IMR-90 (cell line): Measurements from ENCODE around the gene NPPA. TPM values are rescaled to one million over a fixed set of nuclear protein-coding genes. Genes with fewer than 3 reads are reported as not detected.

ENCODE experiments used
- ATAC-seq: fragments of 200-7000 bp; cut with Tn5 transposase; 2 replicates; pipeline ENCODE4 v1.9.1; 2020; ENCODE audit warnings: low read depth, mild to moderate bottlenecking, moderate library complexity
- BruUV-seq: library from RNA; stranded (reverse); fragments of 400-500 nt; replicated peaks from 2 replicates; lab custom pipeline; 2021; lab: Mats Ljungman, UMichigan
- CTCF ChIA-PET: fragments of 300-600 bp; formaldehyde crosslinking; extraction: SDS; loops from one replicate; lab custom pipeline; 2021; ENCODE audit warnings: antibody characterized with exemption; lab: Yijun Ruan, JAX
- POLR2A ChIA-PET: fragments of 300-600 bp; sonication (Branson Sonifier 250); formaldehyde crosslinking; loops from one replicate; lab custom pipeline; 2022; ENCODE audit warnings: antibody characterized with exemption; ENCODE audit not compliant: unreplicated experiment; lab: Charles Lee
- DNase-seq: peaks from one replicate; pipeline ENCODE4 v3.0.0; 2013
- H2AFZ ChIP-seq: replicated peaks from 2 replicates; pipeline ENCODE3; 2013; ENCODE audit warnings: low read length, mild to moderate bottlenecking; ENCODE audit not compliant: poor library complexity
- H2AK5ac ChIP-seq: 2 replicates; pipeline ENCODE4 v1.6.1; 2013; ENCODE audit warnings: low read depth, low read length, inconsistent platforms
- H2AK9ac ChIP-seq: replicated peaks from 2 replicates; pipeline ENCODE3; 2013; ENCODE audit warnings: mild to moderate bottlenecking, low read depth, low read length, moderate library complexity; ENCODE audit not compliant: poor library complexity
- H2BK120ac ChIP-seq: 2 replicates; pipeline ENCODE4 v1.6.1; 2013; ENCODE audit warnings: low read depth, low read length, inconsistent platforms
- H2BK15ac ChIP-seq: 3 replicates; pipeline ENCODE4 v1.6.1; 2013; ENCODE audit warnings: low read depth, low read length, inconsistent platforms
- H2BK20ac ChIP-seq: 2 replicates; pipeline ENCODE4 v1.6.1; 2013; ENCODE audit warnings: low read depth, mild to moderate bottlenecking, inconsistent platforms, low read length, moderate library complexity
- H2BK5ac ChIP-seq: 2 replicates; pipeline ENCODE4 v1.6.1; 2013; ENCODE audit warnings: mild to moderate bottlenecking, low read depth, low read length, inconsistent platforms; ENCODE audit not compliant: poor library complexity, severe bottlenecking
- H3K14ac ChIP-seq: replicated peaks from 2 replicates; pipeline ENCODE4 v1.6.1; 2013; ENCODE audit warnings: low read depth, low read length, inconsistent platforms
- H3K18ac ChIP-seq: 2 replicates; pipeline ENCODE4 v1.6.1; 2013; ENCODE audit warnings: low read depth, low read length, control low read depth
- H3K23ac ChIP-seq: 2 replicates; pipeline ENCODE4 v1.6.1; 2013; ENCODE audit warnings: low read depth, low read length, inconsistent platforms
- H3K27ac ChIP-seq: 2 replicates; pipeline ENCODE4 v1.5.1; 2013; ENCODE audit warnings: mild to moderate bottlenecking, control low read depth, low read length; ENCODE audit not compliant: insufficient read depth
- H3K27me3 ChIP-seq: 2 replicates; pipeline ENCODE4 v1.6.1; 2013; ENCODE audit warnings: low read length; ENCODE audit not compliant: control insufficient read depth, insufficient read depth
- H3K36me3 ChIP-seq: 2 replicates; pipeline ENCODE4 v1.6.1; 2013; ENCODE audit warnings: low read length, mixed read lengths; ENCODE audit not compliant: control insufficient read depth, insufficient read depth
- H3K4ac ChIP-seq: 2 replicates; pipeline ENCODE4 v1.6.1; 2013; ENCODE audit warnings: low read depth, low read length, inconsistent platforms
- H3K4me1 ChIP-seq: 2 replicates; pipeline ENCODE4 v1.6.1; 2013; ENCODE audit warnings: low read length, mixed read lengths; ENCODE audit not compliant: control insufficient read depth, insufficient read depth
- H3K4me2 ChIP-seq: 2 replicates; pipeline ENCODE4 v1.6.1; 2013; ENCODE audit warnings: low read depth, mild to moderate bottlenecking, control low read depth, low read length, moderate library complexity
- H3K4me3 ChIP-seq: 2 replicates; pipeline ENCODE4 v1.5.1; 2013; ENCODE audit warnings: low read depth, mild to moderate bottlenecking, control low read depth, low read length, moderate library complexity; ENCODE audit not compliant: insufficient read depth
- H3K56ac ChIP-seq: 2 replicates; pipeline ENCODE4 v1.6.1; 2013; ENCODE audit warnings: low read length, inconsistent platforms; ENCODE audit not compliant: insufficient read depth; ENCODE audit errors: extremely low read depth
- H3K79me1 ChIP-seq, 2 experiments: 2 replicates each; pipeline ENCODE4 v1.6.1; 2013; ENCODE audit warnings: low read length in 2 of 2, inconsistent platforms in 1 of 2, low read depth in 1 of 2
- H3K9ac ChIP-seq: 2 replicates; pipeline ENCODE4 v1.6.1; 2013; ENCODE audit warnings: low read depth, low read length, control low read depth
- H3K9me1 ChIP-seq: 2 replicates; pipeline ENCODE4 v1.6.1; 2013; ENCODE audit warnings: low read length, inconsistent platforms; ENCODE audit not compliant: insufficient read depth
- H3K9me3 ChIP-seq: 2 replicates; pipeline ENCODE4 v1.6.1; 2013; ENCODE audit warnings: low read length; ENCODE audit not compliant: control insufficient read depth, insufficient read depth
- H4K20me1 ChIP-seq: 2 replicates; pipeline ENCODE4 v1.6.1; 2013; ENCODE audit warnings: low read length, inconsistent platforms; ENCODE audit not compliant: insufficient read depth
- H4K5ac ChIP-seq: 2 replicates; pipeline ENCODE4 v1.6.1; 2013; ENCODE audit warnings: mild to moderate bottlenecking, low read depth, low read length, control low read depth
- H4K8ac ChIP-seq, 2 experiments: 2 replicates each; pipeline ENCODE4 v1.6.1; 2013; ENCODE audit warnings: low read depth in 2 of 2, low read length in 2 of 2, control low read depth in 1 of 2, inconsistent platforms in 1 of 2
- H4K91ac ChIP-seq: 2 replicates; pipeline ENCODE4 v1.6.1; 2013; ENCODE audit warnings: low read depth, low read length, inconsistent platforms; ENCODE audit not compliant: insufficient read depth
- BHLHE40 ChIP-seq: fragments of 150-350 bp; IDR thresholded peaks from 2 replicates; pipeline ENCODE4 v1.6.1; 2016; ENCODE audit warnings: mild to moderate bottlenecking, low read depth, low read length
- CHD1 ChIP-seq: IDR thresholded peaks from 2 replicates; pipeline ENCODE4 v1.6.1; 2012; ENCODE audit warnings: low read depth, low read length, improper control_type of control experiment
- MAFK ChIP-seq: IDR thresholded peaks from 2 replicates; pipeline ENCODE4 v1.6.1; 2012; ENCODE audit warnings: low read depth, low read length, improper control_type of control experiment
- NFE2L2 ChIP-seq: fragments of 150-350 bp; IDR thresholded peaks from 2 replicates; pipeline ENCODE4 v1.6.1; 2016; ENCODE audit warnings: low read depth, mild to moderate bottlenecking, low read length
- RAD21 ChIP-seq: IDR thresholded peaks from 2 replicates; pipeline ENCODE4 v1.6.1; 2012; ENCODE audit warnings: low read length, improper control_type of control experiment
- RCOR1 ChIP-seq: IDR thresholded peaks from 2 replicates; pipeline ENCODE4 v1.6.1; 2012; ENCODE audit warnings: mild to moderate bottlenecking, low read length, improper control_type of control experiment; ENCODE audit not compliant: insufficient replicate concordance
- RFX5 ChIP-seq: IDR thresholded peaks from 2 replicates; pipeline ENCODE4 v1.8.0; 2012; ENCODE audit warnings: low read depth, mild to moderate bottlenecking, low read length, moderate library complexity
- SMC3 ChIP-seq: fragments of 150-350 bp; IDR thresholded peaks from 2 replicates; pipeline ENCODE4 v1.6.1; 2016; ENCODE audit warnings: low read depth, mild to moderate bottlenecking, antibody characterized with exemption, low read length, moderate library complexity
- WGBS, 2 experiments: methylation state at CpG; one replicate each; pipeline versions ENCODE4 v1.1.5 to v1.1.7; 2013; ENCODE audit warnings: missing lambda C conversion rate in 2 of 2; ENCODE audit not compliant: insufficient read length in 1 of 2; ENCODE audit errors: extremely low coverage in 2 of 2; 5-methylcytosine and 5-hydroxymethylcytosine counted together
- dilution Hi-C: fragments of 300-500 bp; cut with HindIII; formaldehyde crosslinking; loops from one replicate; pipeline ENCODE4 v1.14.3; 2018; ENCODE audit warnings: low sequenced_read_pairs; ENCODE audit not compliant: unreplicated experiment
- in situ Hi-C: fragments of 300-500 bp; cut with MboI; formaldehyde crosslinking; loops from 3 replicates; pipeline ENCODE4 v1.14.3; 2019; ENCODE audit warnings: low sequenced_read_pairs, inconsistent platforms, mixed read lengths
- intact Hi-C: fragments of 100-400 bp; cut with micrococcal nuclease; formaldehyde crosslinking; loops from 2 replicates; pipeline ENCODE4 v1.10.0; 2022
- polyA plus RNA-seq, 3 experiments: library from polyadenylated mRNA; depleted of rRNA; stranded (reverse); fragments of >200 nt; gene quantifications; 2 replicates each; pipeline ENCODE4 v1.2.3, GENCODE V29; 2012; ENCODE audit warnings: low replicate concordance in 1 of 3
- total RNA-seq: library from RNA; depleted of rRNA; stranded (reverse); fragments of >200 nt; gene quantifications from 2 replicates; pipeline ENCODE4 v1.2.3, GENCODE V29; 2012
- TF ChIP-seq, protein P1 (sequence below): fragments of 150-350 bp; IDR thresholded peaks from 2 replicates; pipeline ENCODE4 v1.6.1; 2016; ENCODE audit warnings: low read depth, mild to moderate bottlenecking, low read length, moderate library complexity, borderline replicate concordance

NPPA gene
- total and polyA plus RNA-seq, 2 of the 4 experiments (the other 2 are of a cell fraction) = not detected

- H2AK9ac ChIP-seq = no peak overlapping the region
- H3K27ac ChIP-seq = no peak overlapping the region
- intact Hi-C loops = no loop called here
- H3K4me3 ChIP-seq = no peak overlapping the region
- no peak overlapping the region for H3K4me2 ChIP-seq
- no peak overlapping the region for H4K8ac ChIP-seq
- POLR2A ChIA-PET = no interaction called here
- CTCF ChIA-PET = no interaction called here
- H3K4ac ChIP-seq = no peak overlapping the region
- no peak overlapping the region for H4K5ac ChIP-seq
- H3K79me1 ChIP-seq = no peaks in the 10 kb centered on the region
- no peak overlapping the region for H2AK5ac ChIP-seq
- H2BK15ac ChIP-seq = no peak overlapping the region
- no peak overlapping the region for H2BK20ac ChIP-seq
- BruUV-seq = no TSS peak
- TF ChIP-seq MAFK (no peak), NFE2L2 (no peak), RAD21 (no peak), SMC3 (no peak), CHD1 (no peak), RFX5 (no peak), BHLHE40 (no peak), RCOR1 (no peak)
- TF ChIP-seq, protein P1, sequence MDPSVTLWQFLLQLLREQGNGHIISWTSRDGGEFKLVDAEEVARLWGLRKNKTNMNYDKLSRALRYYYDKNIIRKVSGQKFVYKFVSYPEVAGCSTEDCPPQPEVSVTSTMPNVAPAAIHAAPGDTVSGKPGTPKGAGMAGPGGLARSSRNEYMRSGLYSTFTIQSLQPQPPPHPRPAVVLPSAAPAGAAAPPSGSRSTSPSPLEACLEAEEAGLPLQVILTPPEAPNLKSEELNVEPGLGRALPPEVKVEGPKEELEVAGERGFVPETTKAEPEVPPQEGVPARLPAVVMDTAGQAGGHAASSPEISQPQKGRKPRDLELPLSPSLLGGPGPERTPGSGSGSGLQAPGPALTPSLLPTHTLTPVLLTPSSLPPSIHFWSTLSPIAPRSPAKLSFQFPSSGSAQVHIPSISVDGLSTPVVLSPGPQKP = no peak
- no peaks in the 10 kb centered on the region for H3K9me1 ChIP-seq
- in situ Hi-C loops = no loop called here
- no peak overlapping the region for H2AFZ ChIP-seq
- no peak overlapping the region for H2BK5ac ChIP-seq
- H3K27me3 ChIP-seq = peaks cover 67% of the 10 kb centered on the region
- no peak overlapping the region for H3K14ac ChIP-seq
- DNase-seq = no peak
- no peaks in the 10 kb centered on the region for H4K20me1 ChIP-seq
- H3K9me3 ChIP-seq = no peaks in the 10 kb centered on the region
- WGBS, 2 experiments = no CpG with 5 or more reads among the region's 10 CpGs
- H2BK120ac ChIP-seq = no peak overlapping the region
- no peak overlapping the region for H3K56ac ChIP-seq
- dilution Hi-C loops = no loop called here
- no peak for ATAC-seq
- no peaks in the 10 kb centered on the region for H3K36me3 ChIP-seq
- H3K23ac ChIP-seq = no peak overlapping the region
- H3K9ac ChIP-seq = no peak overlapping the region
- H3K4me1 ChIP-seq = no peaks in the 10 kb centered on the region
- no peak overlapping the region for H3K18ac ChIP-seq
- no peak overlapping the region for H4K91ac ChIP-seq
These were observed 27.5 kb upstream of the NPPA start for GRCh38 chr1:11875094-11875493.
